ENCODE results near the gene FRMD8. TPM values are rescaled to one million over a fixed set of nuclear protein-coding genes. Genes with fewer than 3 reads are reported as not detected.

The FRMD8 gene
- total RNA-seq, 4 donors from 2014 or later = 11.5 to 51.7 (median 20.1) TPM

DNA sequence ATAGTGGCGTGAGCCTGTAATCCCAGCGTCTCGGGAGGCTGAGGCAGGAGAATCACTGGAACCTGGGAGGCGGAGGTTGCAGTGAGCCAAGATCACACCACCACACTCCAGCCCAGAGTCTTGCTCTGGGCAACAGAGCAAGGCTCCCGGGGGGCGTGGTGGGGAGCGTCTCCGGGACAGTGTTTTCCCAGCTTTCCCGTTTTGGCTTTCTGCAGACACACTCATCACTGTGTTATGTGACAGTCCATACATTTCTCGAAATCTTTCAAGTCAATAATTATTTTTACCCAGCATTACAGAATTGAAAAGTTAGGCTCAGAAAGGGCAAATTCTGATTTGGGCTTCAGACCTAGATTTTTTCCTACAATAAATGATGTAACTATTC is 67.9 kb downstream of the FRMD8 start:
- DNase-seq (no peak), ATAC-seq (no peak)
- in situ Hi-C loops (cut with MboI; ENCODE audit: low sequenced_read_pairs in 4 of 4) = no loop called here
- Histone ChIP-seq H3K4me1 (peaks cover 12 to 16% of the 10 kb centered on the region in 2 donors), H3K9me3 (no peaks in the 10 kb centered on the region), H3K36me3 (no peaks in the 10 kb centered on the region), H3K27me3 (no peaks in the 10 kb centered on the region), H3K4me3 (peak overlapping the region; percentile 55 to 74 (median 58)), H3K27ac (peak overlapping the region; percentile 87 to 93 (median 90))
- TF ChIP-seq, protein P1, sequence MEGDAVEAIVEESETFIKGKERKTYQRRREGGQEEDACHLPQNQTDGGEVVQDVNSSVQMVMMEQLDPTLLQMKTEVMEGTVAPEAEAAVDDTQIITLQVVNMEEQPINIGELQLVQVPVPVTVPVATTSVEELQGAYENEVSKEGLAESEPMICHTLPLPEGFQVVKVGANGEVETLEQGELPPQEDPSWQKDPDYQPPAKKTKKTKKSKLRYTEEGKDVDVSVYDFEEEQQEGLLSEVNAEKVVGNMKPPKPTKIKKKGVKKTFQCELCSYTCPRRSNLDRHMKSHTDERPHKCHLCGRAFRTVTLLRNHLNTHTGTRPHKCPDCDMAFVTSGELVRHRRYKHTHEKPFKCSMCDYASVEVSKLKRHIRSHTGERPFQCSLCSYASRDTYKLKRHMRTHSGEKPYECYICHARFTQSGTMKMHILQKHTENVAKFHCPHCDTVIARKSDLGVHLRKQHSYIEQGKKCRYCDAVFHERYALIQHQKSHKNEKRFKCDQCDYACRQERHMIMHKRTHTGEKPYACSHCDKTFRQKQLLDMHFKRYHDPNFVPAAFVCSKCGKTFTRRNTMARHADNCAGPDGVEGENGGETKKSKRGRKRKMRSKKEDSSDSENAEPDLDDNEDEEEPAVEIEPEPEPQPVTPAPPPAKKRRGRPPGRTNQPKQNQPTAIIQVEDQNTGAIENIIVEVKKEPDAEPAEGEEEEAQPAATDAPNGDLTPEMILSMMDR (IDR thresholded peaks at IDR 0.05 in 4 of 5, conservative IDR thresholded peaks at IDR 0.05 in 1 of 5) = no peak
- TF ChIP-seq POLR2A (IDR thresholded peaks at IDR 0.05) = no peak
- intact Hi-C loops (cut with DNase I; ENCODE audit: low total_unique reads) = loop anchor here (2.0 kb wide), 2 partner anchors 16 to 38 kb away; no protein-coding TSS in a partner anchor

DNA sequence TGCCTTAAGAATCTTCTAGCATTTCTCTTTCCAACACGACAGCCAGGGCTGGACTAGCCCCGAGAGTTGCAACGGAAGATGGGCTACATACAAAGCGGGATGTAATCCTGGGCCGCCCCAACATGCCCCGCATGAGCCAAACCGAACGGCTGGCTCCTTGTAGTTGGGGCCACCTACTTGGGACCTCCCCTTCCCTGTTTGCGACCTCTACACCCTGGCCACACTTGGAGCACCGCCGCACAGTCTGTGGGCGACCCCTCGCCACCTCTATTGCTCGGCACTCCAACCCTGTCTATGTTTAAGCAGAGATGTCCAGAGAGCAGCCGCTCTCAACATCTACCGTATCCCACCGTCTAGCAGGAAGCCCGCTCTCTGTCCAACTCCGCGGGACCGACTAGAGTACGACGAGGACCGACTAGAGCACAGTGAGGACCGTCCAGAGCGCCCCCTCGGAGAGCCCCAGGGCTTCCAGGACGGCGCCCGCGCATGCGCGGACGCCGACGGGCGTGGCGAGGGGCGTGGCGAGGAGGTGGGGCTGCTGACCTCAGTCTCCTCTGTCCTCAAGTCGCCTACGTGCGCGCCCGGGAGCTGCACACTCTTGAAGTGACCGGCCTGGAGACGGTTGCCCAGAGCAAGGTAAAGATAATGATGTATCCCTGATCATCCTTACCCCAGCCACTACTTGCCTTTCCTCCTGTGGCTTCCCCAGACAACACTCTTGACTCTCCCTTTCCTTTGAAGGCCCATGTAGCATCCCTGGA is 68.4 kb downstream of the FRMD8 start:
- ATAC-seq (peak; percentile 80 to 88), DNase-seq (peak; percentile 88 to 94)
- in situ Hi-C loops (cut with MboI; ENCODE audit: low sequenced_read_pairs in 4 of 4) (no loop called here), intact Hi-C loops (cut with DNase I; ENCODE audit: low total_unique reads) (loop anchor here (2.0 kb wide), 2 partner anchors 16 to 38 kb away; no protein-coding TSS in a partner anchor)
- Histone ChIP-seq H3K4me3 (peak overlapping the region; percentile 55 to 74 (median 58)), H3K9me3 (no peaks in the 10 kb centered on the region), H3K27me3 (no peaks in the 10 kb centered on the region), H3K4me1 (peaks cover 12 to 16% of the 10 kb centered on the region in 2 donors), H3K36me3 (no peaks in the 10 kb centered on the region), H3K27ac (peak overlapping the region; percentile 87 to 93 (median 90))
- TF ChIP-seq, protein P1 (IDR thresholded peaks at IDR 0.05 in 4 of 5, conservative IDR thresholded peaks at IDR 0.05 in 1 of 5) = no peak
- peak; percentile 83 to 95 for TF ChIP-seq POLR2A (IDR thresholded peaks at IDR 0.05)

DNA sequence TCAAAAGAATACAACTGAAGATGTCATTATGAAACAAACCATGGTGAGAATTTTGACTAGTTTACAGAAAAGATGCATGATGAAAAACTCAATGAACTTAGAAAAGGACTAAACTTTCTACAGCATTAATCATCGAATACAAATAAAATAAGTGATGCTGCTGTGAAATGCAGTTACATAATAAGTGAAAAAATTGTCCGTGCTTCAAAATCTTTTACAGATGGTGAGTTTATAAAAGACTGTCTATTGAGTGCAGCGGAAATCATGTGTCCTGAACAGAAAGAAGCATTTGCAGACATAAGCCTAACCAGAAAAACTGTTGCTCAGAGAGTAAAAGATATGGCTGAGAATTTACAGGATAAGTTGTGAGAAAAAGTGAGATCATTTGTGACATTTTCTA is 70.0 kb downstream of the FRMD8 start:
- Histone ChIP-seq H3K4me3 (no peak overlapping the region), H3K27ac (peak overlapping the region in 1 of 4 donors; percentile 93), H3K4me1 (peaks cover 12 to 16% of the 10 kb centered on the region in 2 donors), H3K9me3 (no peaks in the 10 kb centered on the region), H3K27me3 (no peaks in the 10 kb centered on the region), H3K36me3 (no peaks in the 10 kb centered on the region)
- in situ Hi-C loops (cut with MboI; ENCODE audit: low sequenced_read_pairs in 4 of 4) (no loop called here), intact Hi-C loops (cut with DNase I; ENCODE audit: low total_unique reads) (no loop called here)
- no peak for DNase-seq
- no peak for ATAC-seq
- TF ChIP-seq, protein P1 (IDR thresholded peaks at IDR 0.05 in 4 of 5, conservative IDR thresholded peaks at IDR 0.05 in 1 of 5) = no peak
- TF ChIP-seq POLR2A (IDR thresholded peaks at IDR 0.05) = no peak

DNA sequence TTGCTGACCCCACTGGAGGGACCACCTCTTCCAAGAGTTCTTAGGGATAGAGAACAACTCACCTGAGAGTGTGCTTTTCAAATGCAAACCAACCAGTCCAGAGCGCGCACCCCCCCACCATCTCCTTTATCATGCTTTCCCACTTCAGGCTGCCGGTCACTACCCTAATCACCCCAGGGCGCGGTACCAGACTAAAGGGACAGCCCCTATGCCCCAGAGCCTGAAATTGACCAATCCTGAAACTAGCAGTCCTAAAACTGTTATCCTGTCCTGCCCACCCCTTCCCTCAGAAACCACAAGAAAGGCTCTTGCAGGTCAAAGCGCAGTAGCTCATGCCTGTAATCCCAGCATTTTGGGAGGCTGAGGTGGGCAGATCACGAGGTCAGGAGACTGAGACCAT is 73.1 kb downstream of the FRMD8 start:
- Histone ChIP-seq H3K4me1 (peaks cover 6 to 11% of the 10 kb centered on the region in 2 donors), H3K9me3 (no peaks in the 10 kb centered on the region), H3K4me3 (no peak overlapping the region), H3K36me3 (no peaks in the 10 kb centered on the region), H3K27me3 (no peaks in the 10 kb centered on the region), H3K27ac (no peak overlapping the region)
- ATAC-seq = no peak
- peak in 1 of 2 donors; percentile 9 for DNase-seq
- intact Hi-C loops (cut with DNase I; ENCODE audit: low total_unique reads) = no loop called here
- TF ChIP-seq POLR2A (IDR thresholded peaks at IDR 0.05) = no peak
- TF ChIP-seq, protein P1 (IDR thresholded peaks at IDR 0.05 in 4 of 5, conservative IDR thresholded peaks at IDR 0.05 in 1 of 5) = no peak
- in situ Hi-C loops (cut with MboI; ENCODE audit: low sequenced_read_pairs in 4 of 4) = no loop called here

MicroRNAs within 50 kb of the gene (microRNA counts, 767-probe panel; counts per million panel counts)
- microRNA hsa-miR-612 = 356 to 448 counts per million in 2 donors

Other genes starting within 250 kb of the FRMD8 start
- gene SPDYC, start 216.4 kb upstream of the FRMD8 start, total RNA-seq = not detected
- 100 to 1,000 TPM in 2 of 4 donors, 10 to 100 TPM in 2; 52.7 to 153 (median 106) TPM for gene CAPN1, start 204.7 kb upstream of the FRMD8 start, total RNA-seq
- gene POLA2, start 124.7 kb upstream of the FRMD8 start, total RNA-seq = 1 to 10 TPM; 2.9 to 9.2 (median 6.9) TPM
- gene CDC42EP2, start 71.8 kb upstream of the FRMD8 start, total RNA-seq = 10 to 100 TPM in 1 of 4 donors, 1 to 10 TPM in 3; 5.0 to 11.6 (median 5.6) TPM
- 10 to 100 TPM; 22.4 to 46.4 (median 36.1) TPM for gene DPF2, start 52.8 kb upstream of the FRMD8 start, total RNA-seq
- gene TIGD3, start 31.9 kb upstream of the FRMD8 start, total RNA-seq = under 1 TPM; 0.16 to 0.71 (median 0.48) TPM
- gene SLC25A45, start 4.0 kb upstream of the FRMD8 start, total RNA-seq = 10 to 100 TPM in 1 of 4 donors, 1 to 10 TPM in 3; 2.6 to 12.4 (median 5.6) TPM
- gene NEAT1, start 36.2 kb downstream of the FRMD8 start, total RNA-seq = 100 to 1,000 TPM in 1 of 4 donors, 10 to 100 TPM in 3; 24.1 to 472 (median 32.8) TPM
- gene MALAT1, start 112.4 kb downstream of the FRMD8 start, total RNA-seq = 1,000 to 10,000 TPM in 3 of 4 donors, 100 to 1,000 TPM in 1; 874 to 6,745 (median 1,938) TPM
- gene SCYL1, start 138.4 kb downstream of the FRMD8 start, total RNA-seq = 100 to 1,000 TPM; 120 to 162 (median 133) TPM
- gene LTBP3, start 171.7 kb downstream of the FRMD8 start, total RNA-seq = 10 to 100 TPM; 18.5 to 56.6 (median 35.6) TPM
- gene ZNRD2, start 183.8 kb downstream of the FRMD8 start, total RNA-seq = 10 to 100 TPM; 54.7 to 99.4 (median 75.3) TPM
- 100 to 1,000 TPM in 3 of 4 donors, 10 to 100 TPM in 1; 86.6 to 154 (median 119) TPM for gene FAM89B, start 185.9 kb downstream of the FRMD8 start, total RNA-seq
- 100 to 1,000 TPM; 191 to 374 (median 250) TPM for gene EHBP1L1, start 189.4 kb downstream of the FRMD8 start, total RNA-seq
- gene KCNK7, start 209.2 kb downstream of the FRMD8 start, total RNA-seq = 10 to 100 TPM in 1 of 4 donors, under 1 TPM in 1, not detected in 2; 0.39 to 18.6 TPM
- gene MAP3K11, start 227.6 kb downstream of the FRMD8 start, total RNA-seq = 10 to 100 TPM in 3 of 4 donors, 1 to 10 TPM in 1; 10.0 to 13.8 (median 11.1) TPM
- 10 to 100 TPM in 3 of 4 donors, 1 to 10 TPM in 1; 7.6 to 15.6 (median 13.1) TPM for gene PCNX3, start 229.1 kb downstream of the FRMD8 start, total RNA-seq

Measured in gastrocnemius medialis (tissue), 4 donors.